Measurements from ENCODE around the gene IL18BP.

IL18BP gene

DNA sequence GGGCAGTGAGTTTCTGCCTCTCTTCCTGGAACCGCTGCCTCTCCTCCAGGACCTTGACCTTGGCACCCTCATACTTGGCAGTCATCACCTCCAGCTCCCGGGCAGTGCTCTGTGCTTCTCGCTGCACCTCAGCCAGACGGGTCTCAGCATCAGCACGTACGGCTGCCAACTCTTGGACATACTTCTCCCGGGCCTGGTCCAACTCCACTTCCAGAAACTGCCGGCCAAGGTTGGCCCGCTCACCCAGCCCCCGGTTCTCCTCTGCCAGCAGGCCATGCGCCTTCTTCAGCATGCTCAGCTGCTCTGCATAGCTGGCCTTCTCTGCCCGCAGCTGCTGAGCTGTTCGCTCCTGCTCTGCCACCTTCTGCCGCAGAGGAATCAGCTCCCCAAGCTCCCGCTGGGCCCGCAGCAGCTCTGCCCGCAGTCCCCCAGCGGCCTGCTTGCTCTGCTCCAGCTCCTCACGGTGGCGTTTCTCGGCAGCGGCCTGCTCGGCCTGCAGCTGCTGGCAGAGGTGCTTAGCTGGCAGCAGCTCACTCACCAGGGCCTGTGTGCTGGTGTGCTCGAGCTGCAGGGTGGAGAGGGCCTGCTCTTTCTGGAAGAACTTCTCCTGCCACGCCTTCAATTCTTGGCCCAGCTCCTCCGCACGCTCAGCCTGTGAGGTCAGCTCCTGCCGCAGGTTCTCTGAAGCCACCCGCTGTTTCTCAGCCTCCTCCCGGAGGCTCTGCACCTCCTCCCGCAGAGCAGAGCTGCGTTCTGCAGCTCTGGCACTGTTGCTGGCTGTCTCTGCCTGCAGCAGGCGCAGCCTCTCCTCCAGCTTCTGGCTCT is 14.4 kb downstream of the IL18BP start:
- DNase-seq (ENCODE audit: low spot score) = no peak

DNA sequence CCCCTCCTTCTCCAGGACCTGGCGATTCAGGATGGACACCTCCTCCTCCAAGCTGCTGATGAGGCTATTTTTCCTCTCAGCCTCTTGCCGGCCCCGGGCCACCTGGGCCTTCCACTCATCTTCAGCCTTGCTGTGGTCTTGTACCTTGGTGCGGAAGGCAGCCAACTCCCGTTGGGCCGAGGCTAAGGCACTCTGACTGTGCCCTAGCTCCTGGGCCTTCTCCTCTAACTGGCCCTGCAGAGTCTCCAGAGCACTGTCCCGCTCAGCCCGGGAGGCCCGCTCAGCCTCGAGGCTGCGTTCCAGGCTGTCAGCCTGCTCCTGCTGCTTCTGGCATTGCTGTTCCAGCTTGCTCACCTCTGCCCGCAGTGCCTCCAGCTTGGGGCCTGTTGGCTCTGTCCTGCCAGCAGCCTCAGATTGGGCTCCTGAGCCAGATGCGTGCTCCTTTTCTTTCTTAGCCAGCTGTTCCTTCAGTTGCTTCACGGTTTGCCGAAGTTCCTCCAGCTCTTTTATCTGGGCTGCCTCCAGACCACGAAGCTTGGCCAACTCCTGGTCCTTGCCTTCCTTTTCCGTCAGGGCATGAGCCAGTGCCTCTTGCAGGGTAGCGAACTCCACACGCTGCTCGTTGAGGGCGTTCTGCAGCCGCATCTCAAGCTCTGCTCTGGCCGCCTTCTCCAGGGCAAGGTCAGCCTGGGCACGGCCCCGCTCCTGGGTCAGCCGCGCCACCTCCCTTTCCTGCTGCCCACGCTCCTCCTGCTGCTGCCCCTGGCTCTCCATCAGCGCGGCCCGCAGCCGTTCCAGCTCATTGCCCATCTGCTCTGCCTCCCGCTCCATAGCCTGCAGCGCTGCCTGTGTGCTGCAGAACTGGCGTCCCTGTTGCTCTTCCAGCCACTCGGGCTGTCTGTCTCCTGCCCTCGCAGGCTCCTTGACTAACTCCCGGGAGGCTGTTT is 15.3 kb downstream of the IL18BP start:
- DNase-seq (ENCODE audit: low spot score) = no peak

DNA sequence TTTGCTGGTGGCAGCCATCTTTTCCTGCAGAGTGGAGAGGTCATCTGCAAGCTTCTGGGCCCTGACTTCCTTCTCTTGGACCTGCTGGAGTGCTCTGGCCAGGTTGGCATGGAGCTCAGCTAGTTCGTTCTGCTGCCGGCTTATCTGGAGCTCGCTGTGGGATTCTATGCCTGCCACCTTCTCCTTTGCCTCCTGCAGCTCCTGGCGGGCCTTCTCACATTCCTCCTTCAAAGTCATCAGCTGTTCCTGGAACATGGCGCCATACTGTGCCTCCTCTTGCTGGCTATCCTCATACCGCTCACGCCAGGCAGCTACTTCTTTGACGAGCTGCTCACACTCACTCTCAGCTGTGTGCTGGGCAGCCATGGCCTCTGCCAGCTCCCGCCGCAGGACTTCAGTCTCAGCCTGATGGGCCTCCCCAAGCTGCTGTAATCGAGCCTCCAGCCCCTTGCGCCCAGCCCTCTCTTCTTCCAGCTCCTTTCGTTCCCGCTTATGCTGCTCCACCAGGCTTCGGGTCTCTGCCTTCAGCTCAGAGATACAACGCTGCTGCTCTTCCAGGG is 16.1 kb downstream of the IL18BP start:
- no peak for DNase-seq (ENCODE audit: low spot score)

DNA sequence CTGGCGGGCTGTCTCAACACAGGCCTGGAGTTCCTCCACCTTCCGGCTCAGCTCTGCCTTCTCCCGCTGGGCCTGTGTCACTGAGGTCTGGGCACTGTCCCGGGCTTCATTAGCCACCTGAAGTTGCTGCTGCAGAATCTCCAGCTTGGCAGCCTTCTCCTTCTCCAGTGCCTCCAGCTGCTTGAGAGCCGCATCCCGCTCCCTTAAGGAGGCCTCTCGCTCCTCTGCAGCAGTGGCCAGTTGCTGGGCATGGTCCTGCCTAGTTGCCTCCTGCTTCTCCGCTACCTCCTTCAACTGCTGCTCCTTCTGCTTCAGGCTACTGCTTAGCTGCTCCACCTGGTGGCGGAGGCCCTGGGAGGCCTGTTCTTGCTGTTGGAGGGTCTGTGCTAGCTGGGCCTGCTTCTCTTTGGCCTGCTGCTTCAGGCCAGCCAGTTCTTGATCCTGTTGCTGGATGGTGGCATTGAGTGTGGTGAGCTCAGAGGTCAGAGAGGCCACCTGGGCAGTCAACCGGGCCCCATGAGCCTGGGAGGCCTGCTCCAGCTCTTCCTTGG is 16.9 kb downstream of the IL18BP start:
- DNase-seq (ENCODE audit: low spot score) = no peak

DNA sequence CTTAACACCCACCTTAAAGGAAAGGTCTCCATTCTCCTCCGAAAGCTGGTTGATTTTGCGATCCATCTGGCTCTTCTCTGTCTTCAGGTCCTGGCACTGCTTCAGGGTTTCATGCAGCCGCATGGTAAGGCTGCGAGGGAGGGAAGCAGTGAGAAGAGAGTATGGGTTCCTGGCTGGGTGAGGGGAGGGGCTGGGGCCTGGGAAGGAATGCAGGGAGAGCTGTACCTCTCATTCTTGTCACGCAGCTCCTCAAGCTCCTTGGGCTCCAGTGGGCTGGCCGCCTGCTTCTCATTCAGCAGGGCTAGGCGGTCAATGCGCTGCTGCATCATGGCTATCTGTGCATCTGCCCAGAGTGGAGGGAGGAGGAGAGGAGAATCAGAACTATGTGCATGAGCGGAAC is 19.5 kb downstream of the IL18BP start:
- no peak for DNase-seq (ENCODE audit: low spot score)

DNA sequence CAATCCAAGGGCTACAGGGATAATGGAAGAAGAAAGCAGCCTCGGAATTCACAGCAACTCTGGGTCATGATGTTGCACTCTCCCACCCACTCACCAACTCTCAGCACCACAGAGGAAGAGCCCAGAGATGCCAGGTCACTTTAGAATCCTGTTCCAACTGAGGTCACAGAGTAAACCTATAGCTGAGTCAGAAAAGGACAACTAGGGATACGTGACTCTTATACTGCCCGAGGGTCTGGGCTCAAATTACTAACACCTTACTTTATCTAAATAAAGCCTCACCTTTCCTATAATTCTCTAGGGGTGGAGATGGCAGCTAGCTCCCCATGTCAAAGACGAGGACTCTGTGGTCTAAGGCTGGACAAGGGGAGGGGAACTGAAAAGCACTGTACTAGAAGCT is 24.6 kb downstream of the IL18BP start:
- DNase-seq (ENCODE audit: low spot score) = no peak

DNA sequence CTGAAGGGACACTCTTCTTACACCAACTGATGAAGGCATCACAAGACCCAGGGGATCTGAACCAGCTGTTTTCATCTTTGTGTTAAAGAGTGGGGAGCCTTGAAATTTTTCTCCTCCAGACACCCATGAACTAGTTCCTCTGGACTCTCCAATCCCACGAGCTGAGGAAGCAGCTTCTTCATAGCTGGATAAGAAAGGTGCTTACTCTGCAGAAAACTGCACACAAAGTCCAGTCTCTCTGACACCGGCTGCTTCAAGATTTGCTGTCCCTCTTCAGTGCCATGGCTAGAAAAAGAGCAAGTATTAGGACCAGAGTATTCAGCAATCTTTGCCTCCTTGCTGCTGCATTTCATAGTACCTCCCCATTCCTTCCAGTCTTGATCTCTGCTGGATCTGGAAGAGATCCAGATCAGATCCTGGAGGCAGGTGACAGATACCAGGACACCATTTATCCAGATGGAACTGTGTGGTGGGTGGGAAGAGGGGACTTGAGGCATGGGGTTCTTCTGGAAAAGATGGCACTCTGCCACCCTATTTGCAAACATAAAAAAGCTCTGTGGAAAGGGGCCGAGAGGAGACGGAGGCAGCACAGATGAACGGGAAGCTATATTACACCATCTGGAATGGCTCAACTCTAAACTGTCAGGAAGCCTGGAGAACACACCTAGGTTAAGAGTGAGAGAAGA is 25.5 kb downstream of the IL18BP start:
- no peak for DNase-seq (ENCODE audit: low spot score)

DNA sequence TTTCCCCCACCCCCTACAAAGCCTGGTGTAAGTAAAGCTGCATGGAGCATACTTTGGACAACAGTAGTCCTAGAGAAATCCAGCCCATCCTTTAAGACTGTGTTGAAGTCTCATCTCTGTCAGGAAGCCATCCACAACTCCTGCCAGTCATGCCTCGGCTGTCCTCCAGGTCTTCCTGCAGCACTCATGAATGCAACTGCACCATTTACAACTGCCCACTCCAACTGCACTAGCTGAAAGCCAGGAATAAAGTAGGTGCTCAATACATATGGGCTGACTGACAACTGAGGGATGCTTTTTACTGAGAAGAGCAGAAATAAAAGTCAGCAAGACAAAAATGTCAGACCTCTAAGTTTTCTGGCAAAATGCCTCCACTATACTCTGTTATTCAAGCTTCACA is 27.4 kb downstream of the IL18BP start:
- DNase-seq (ENCODE audit: low spot score) = no peak

DNA sequence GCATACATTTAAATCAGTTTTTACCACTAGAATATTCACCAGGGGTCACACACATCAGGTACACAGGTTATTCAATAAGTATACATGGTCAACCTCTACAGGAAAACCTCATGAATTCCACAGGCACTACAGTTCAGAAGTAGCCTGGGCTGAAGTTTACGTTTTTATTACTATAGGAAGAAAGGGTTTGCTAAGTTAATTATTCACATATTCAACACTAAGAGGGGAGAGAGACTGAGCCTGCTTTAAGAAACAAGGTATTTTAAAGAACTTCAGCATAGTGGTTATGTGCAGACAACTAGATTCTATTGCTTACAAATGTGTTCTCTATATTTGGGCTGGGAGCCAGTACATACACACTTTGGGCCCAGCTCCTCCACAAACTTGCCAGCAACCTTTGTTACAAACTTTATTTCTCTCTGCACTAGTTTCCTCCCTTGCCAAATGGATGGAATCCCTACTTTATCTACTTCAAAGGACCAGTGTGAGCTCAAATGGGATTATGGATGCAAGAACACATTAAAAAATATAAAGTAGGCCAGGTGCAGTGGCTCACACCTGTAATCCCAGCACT is 31.9 kb downstream of the IL18BP start:
- no peak for DNase-seq (ENCODE audit: low spot score)

DNA sequence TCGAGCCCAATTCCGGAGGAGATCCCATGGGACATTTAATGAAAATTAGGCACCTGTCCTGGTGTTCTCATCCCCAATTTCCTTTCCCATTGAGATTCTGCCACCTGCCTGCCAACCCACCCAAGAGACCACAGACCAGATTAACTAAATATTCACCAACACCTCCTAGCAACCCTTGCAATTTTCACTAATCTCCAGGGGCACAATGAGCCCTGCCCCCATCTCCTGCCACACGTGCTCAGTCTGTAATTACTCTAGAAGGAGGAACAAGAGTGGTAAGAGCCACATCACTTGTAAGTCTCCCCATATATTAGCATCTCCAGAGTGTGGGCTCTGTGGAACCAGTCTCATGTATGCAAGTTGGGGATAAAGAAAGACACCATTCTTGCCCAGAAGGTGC is 38.0 kb downstream of the IL18BP start:
- DNase-seq (ENCODE audit: low spot score) = no peak

DNA sequence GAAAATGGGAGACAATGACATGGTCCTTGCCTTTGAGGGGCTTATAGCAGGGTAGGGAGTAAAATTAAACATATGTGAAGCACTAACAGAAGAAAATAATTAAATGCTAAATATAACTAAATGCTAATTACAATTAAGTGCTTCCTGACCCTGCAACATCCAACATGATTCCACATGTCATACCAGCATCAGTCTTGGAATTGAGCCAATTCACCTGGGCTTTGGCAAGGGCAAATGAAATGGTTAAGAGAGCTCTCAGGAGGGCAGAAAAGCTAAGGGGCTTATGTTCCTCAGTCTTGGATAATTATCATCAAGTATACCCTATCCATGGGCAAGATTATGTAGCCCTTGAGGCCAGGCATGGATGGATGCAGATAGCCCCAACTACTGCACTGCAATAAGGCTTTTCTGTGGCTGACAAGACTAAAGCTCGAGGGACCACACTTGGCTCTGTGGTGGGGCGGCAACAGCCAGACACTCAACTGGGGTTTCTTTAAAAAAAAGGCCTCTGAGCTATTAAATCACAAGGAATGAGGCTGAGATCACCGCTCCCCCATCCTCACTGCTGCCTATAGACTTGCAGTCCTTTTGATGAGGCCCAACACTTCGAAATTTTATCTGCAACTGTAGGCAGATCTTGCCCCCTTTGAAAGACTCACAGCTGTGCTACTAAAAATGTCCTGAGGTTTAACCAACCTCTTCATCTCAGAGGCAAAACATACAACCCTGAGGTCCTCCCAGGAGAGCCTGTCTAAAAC is 39.0 kb downstream of the IL18BP start:
- DNase-seq (ENCODE audit: low spot score) = no peak

DNA sequence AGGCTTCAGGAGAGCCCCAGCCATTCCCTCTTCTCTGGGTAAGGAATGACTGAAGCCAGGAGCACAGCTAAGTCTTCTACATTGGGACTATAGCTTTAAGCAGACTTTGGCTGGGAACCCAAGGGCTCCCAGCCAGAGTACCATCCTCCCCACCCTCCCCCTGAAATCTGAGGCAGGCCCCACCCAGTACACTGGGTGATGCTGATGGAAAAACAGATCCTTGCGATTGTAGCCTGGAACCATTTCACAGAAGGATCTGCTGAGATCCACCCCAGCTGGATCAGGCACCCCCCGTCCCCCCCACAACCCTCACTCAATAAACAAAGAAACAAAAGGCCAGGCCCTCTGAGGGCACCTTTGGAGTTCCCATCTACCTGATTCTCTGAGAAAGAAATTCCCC is 39.8 kb downstream of the IL18BP start:
- no peak for DNase-seq (ENCODE audit: low spot score)

DNA sequence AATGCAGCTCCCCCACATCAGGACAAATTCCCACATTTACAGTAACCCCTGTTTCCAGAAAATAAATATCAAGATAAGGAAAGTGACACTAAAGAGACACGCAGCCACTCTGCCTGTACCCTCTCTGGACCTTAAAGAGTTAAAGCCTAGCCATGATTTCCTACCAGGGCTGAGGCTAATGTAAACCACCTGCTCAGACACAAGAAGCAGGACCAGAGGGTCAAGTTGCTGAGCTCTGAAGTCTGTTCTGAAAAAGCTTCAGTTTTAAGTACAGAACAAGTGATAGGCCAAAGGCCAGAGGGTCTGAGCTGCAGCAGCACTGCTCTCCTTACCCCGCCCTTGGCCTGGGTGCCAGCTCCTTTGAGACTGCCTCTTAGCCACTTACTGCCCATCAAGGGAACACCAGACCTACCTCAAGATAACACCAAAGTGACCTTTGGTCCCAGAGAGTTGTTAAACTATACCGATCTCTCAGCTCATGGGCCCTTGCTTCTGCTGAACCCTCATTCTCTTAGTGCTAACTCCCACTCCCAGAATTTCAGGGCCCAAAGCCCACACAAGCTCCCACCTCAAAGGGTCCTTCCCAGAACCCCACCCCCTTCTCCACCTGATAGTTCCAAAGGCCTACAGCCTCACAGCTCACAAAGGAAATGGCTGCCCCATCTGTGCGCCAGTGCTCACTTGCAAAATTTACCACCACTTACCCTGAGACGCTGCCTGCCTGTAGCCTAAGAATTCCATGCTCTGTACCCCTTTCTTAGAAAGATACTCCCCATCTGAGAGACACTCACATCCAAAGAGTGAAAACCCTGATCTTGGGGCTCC is 40.5 kb downstream of the IL18BP start:
- DNase-seq (ENCODE audit: low spot score) = peak; percentile 5

DNA sequence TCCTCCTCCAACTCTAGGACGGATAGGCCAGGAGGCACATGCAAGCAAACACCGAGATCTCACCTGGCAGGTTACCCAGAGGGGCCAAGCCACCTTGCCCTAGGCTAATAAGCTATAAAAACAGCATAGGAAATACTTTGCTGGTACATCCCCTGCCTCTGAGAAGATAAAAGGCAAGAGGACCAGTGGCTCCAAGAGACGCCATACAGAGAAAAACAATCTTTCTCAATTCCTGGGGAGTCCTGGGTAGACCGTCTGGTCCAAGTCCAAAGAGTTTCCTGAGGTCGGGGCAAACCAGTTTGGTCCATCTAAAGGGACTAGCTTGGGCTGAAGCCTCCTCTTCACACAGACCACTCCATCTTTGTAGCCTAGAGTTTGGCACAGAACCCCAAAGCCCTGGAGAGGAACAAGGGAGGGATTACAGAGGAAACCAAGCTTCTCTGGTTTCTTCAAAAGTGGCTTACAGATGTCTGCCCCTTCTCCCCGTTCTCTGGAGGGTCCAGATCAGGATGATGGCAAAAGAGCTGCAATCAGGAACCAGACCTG is 41.2 kb downstream of the IL18BP start:
- DNase-seq (ENCODE audit: low spot score) = no peak

DNA sequence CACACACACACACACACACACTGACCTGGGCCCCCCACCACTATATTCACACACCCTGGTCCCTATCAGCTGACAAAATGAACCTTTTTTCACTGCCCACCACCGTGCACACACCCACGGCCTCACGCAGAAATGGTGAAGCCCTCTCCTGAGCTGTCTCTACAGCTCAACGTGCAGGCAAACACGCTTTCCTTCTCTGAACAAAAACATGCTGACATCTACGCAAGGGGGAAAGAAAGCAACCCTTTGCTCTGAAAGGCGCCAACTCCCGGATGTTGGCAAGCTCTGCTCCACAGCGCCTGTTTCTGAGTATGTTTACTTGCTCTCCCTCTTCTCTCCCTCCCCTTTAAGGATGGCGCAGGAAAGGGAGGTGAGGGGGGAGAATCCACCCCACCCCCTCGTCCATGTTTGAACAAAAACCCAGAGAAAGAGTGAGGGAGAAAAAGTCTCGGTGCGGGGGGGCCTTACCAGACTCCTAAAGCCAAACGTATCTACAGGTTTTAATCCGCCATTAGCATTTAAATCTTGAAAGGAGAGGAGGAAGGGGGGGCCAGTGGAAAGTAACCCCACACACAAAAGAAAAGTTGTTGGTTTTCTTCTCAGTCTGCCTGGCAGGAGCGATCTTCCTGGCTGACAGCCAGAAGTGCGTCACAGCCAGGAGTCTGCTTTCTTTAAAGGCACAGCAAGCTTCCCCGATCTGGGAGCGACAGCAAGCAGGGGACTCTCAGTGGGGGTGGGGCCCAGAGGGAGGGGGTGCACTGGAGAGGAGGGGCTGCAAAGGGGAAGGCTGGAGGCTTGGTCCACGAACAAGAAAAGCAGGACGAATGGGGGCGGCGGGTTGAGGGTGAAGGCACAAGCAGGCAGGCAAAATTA is 42.0 kb downstream of the IL18BP start:
- DNase-seq (ENCODE audit: low spot score) = peak; percentile 76

DNA sequence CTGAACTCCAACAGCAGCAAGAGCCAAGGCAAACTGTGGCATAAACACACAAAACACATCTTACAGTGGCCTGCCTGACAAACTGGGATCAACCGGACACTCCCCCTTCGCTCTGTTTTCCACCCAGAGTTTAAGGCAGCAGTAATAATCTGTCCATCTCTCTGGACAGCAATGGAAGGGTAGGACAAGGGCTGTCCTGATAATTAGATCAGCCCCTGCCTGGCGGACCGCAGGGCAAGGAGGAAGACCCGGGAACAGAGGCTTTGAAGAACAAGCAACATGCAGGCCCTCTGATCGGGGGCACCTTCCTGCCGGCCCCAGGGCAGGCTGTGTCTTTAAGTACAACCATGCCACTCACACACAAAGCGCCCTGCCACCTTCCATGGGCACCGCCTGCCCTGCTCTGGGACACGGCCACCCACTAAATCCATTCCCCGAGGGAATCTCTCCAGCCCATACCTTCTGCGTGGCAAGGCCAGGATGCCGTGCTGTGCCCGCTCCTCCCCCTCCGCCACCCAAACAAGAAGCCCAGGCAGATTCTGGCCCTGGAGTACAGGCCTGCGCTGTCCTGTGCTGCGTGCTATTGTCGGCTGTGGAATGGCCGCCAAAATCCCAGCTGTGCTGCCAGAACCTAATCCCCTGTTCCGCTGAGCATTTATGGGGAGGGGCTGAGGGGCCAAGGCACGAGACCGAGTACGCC is 42.8 kb downstream of the IL18BP start:
- DNase-seq (ENCODE audit: low spot score) = peak; percentile 43

DNA sequence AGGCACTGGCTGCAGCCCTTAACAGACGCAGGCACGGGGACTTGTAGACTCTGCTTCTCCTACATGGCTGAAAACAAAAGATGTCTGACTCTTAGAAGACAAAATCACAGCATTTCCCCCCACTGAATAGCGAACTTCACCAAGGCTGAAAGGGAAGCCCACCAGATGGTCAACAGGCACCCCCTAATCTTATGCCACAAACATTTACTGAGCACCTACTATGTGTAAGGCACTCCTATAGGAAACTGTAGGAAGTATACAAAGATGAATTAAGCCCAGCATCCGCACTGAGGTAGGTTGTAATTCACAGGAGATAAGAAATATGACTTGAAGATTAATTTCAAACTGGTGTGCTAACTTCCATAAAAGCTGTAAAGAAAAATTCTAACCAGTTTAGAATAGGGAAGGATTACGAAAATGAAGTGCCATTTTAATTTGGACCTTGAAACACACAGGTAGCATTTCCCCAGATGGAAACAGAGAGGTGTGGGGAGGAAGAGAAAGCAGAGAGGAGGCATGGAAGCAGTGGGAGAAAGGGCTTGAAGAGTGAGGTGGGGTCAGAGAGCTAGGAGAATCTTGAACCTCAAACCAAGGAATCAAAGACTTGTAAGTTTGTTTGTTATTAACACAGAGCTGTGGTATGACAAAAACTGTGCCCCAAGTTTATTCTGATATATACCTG is 43.5 kb downstream of the IL18BP start:
- DNase-seq (ENCODE audit: low spot score) = no peak
